ENCODE results near the gene AKR1B1. TPM values are rescaled to one million over a fixed set of nuclear protein-coding genes. Genes with fewer than 3 reads are reported as not detected.
"Not testable (repeated sequence)": the region's sequence is repeated elsewhere in the genome, so short reads cannot be mapped to it uniquely, and the experiment has no call there.

Gene AKR1B1
- 78.2 TPM for total RNA-seq

DNA sequence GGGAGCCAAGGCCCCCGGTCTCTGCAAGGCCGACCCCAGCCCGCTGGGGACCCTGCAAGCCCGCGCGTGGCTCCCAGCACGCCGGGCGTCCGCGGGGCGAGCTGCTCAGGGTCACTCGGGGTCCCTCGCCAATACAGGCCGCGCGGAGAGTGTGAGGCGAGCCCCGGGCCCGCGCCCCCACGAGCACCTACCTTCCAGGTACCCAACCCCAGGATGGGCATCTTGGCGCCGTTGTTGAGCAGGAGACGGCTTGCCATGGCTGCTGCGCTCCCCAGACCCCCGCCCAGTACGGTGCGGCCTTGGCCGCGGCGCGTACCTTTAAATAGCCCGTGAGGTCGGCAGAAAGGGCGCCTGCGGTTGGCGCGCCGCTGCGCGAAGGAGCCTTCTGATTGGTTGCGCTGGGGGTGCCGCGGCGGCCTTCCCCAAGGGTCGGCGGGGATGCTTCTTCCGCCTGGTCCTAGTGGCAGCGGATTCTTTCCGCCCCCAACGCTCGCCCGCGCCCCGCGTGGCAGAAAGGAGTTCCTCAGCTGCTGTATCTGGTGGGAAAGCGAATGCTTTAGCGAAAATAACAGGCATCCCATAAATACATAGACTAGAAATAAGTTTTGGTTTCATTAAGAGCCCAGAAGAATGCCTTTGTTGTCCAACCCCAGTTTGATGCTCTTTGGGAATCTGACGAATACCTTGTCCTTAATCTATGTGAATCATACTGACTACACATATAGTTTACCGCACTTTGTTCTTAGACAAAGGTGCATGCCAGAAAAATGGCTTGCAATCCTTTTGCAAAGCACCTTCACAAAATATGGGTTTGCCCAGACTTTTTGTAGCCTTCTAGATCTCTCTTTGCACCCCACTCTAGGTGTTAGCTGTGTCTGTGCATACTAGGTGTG is at the start of gene AKR1B1:
Gene AKR1B1 (minus strand): TSS at position 295 of the 893 bp plus-strand sequence. CDS start 38 bp downstream, at position 257.
- DNase-seq, result peak; percentile 96

DNA sequence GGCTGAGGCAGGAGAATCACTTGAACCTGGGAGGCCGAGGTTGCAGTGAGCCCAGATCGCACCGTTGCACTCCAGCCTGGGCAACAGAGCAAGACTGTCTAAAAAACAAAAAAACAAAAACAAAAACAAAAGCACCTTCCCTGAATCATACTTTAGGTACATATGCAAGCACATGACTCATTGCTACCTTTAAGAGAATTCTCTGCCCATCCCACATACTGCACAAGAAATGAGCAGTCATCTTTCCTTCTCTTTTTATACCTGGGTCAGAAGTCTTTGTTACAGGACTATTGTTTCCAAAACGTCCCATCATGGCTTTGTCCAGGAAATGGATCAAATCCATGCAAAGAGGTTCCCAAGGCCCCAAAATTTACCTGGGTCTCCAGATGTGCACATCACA is 47.0 kb upstream of the AKR1B1 start:
- no peak for DNase-seq

GRCh38 chr7:134504660-134505164 is 45.8 kb upstream of the AKR1B1 start:
- DNase-seq, result peak; percentile 16

- DNase-seq, result no peak
Measured at GRCh38 chr7:134502463-134503371, 43.8 kb upstream of the AKR1B1 start.

DNA sequence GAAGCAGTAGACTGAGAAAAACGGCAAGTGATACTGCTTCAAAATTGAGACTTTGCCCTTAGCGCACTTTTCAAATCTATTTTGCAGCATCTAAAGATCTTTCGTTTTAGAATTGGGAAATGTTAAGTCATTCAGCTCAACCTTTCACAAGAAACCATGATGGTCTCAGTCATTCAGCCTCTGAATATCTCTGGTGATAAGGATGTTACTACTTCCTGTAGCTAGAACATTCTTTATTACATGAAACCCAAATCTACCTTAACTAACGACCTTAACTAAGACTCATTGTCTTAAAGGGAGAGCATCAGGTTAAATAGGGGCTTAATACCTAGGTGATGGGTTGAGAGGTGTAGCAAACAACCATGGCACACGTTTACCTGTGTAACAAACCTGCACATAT is 42.1 kb upstream of the AKR1B1 start:
- DNase-seq, result no peak

DNA sequence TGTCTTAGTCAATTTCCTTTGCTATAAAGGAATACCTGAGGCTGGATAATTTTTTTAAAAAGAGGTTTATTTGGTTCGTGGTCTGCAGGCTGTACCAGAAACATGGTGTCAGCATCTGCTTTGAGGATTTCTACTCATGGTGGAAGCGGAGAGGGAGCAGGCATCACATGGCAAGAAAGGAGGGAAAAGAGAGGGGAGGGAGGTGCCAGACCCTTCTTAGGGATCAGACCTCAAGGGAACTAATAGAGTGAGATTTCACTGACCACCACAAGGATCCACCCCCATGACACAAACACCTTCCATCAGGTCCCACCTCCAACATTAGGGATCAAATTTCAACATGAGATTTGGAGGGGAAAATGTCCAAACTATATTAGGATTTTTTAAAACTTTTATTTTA is 41.5 kb upstream of the AKR1B1 start:
- DNase-seq, result no peak

GRCh38 chr7:134495546-134495945 is 36.6 kb upstream of the AKR1B1 start:
- no peak for DNase-seq

DNA sequence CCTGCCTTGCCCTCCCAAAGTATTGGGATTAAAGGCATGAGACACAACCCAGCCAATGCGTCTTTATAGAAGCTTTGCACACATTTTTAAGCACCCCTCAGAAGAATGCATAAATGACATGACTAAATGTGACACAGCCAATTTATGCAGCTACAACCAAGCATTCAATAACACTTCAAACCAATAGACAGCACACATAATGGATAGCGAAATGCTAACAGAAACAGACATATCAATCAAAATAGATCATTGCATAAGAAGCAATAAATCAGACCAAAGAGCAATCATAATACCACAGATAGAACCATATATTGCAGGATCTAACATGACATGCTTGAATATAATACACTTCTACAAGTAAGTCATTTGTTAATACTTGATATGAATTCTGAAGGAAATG is 34.2 kb upstream of the AKR1B1 start:
- no peak for DNase-seq

DNA sequence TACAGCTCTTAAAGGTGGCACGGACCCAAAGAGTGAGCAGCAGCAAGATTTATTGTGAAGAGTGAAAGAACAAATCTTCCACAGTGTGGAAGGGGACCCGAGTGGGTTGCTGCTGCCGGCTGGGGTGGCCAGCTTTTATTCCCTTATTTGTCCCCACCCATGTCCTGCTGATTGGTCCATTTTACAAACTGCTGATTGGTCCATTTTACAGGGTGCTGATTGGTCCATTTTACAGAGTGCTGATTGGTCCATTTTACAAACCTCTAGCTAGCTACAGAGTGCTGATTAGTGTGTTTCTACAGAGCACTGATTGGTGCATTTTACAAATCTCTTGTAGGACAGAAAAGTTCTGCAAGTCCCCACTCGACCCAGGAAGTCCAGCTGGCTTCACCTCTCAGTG is 28.8 kb upstream of the AKR1B1 start:
- not testable (repeated sequence) for DNase-seq

- no peak for DNase-seq
Measured at GRCh38 chr7:134485203-134485602, 26.3 kb upstream of the AKR1B1 start.

GRCh38 chr7:134483296-134483695 is 24.4 kb upstream of the AKR1B1 start:
- DNase-seq, result no peak

GRCh38 chr7:134482858-134483257 is 24.0 kb upstream of the AKR1B1 start:
- no peak for DNase-seq

GRCh38 chr7:134481167-134481566 is 22.3 kb upstream of the AKR1B1 start:
- no peak for DNase-seq

DNA sequence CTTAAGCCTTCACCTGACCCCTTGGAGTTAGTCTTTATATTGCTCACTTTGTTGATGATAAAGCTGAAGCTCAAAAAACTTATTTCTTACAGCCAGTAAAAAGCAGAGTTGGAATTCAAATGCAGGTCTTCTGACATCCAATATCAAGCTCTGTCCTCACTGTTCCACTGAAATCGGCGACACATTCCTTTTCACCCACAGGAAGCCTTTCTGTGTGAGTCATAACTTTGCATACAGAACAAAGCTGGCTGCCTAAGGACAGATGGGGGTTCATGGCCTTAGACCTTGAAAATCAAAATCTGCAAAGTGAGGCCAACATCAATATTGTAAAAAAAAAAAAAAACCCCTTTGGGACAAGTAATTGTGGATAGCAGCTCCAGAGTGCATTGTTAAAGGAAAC is 21.8 kb upstream of the AKR1B1 start:
- DNase-seq, result peak; percentile 10

DNA sequence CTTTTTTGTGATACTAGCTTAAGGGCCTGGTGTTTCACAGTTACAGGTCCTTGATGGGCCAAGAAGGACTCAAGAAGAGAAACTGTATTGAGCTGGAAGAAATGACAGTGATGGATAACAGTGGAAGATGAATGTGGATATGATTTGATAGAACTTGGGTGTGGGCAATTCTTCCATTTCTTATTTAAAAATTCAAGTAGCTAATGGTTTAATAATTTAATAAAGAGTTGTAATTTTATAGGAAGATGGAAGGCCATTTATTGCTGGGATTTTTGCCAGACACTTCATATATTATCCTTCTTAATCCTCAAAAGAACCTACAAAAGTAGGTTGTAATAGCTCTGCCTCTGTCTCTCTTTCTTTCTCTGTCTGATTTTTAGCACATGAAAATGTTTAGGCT is 21.3 kb upstream of the AKR1B1 start:
- DNase-seq, result no peak

- no peak for DNase-seq
Measured at GRCh38 chr7:134478707-134479106, 19.8 kb upstream of the AKR1B1 start.

GRCh38 chr7:134477954-134478353 is 19.1 kb upstream of the AKR1B1 start:
- no peak for DNase-seq

GRCh38 chr7:134476044-134476443 is 17.1 kb upstream of the AKR1B1 start:
- DNase-seq, result no peak

DNA sequence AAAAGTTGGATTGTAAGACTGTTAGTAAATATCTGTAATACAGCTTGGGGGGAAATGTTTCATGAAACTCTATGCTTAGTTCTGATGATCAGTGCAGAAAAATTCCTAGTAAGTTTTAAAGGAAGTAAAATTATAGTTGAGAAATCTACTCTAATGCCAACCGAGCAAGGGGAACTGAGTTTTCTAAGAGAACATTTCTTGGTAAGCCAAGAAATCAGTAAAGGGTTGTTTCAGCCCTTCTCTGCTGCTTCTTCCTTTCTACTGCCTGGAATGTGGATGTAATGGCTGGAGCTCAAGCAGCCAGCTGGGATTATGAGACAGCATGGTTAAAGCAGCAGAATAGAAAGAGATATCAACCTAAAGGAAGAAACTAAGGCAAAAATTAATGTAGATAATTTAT is 15.9 kb upstream of the AKR1B1 start:
- no peak for DNase-seq

GRCh38 chr7:134473861-134474291 is 15.0 kb upstream of the AKR1B1 start:
- DNase-seq, result no peak

GRCh38 chr7:134472572-134473244 is 13.8 kb upstream of the AKR1B1 start:
- DNase-seq, result no peak

GRCh38 chr7:134470864-134471263 is 12.0 kb upstream of the AKR1B1 start:
- no peak for DNase-seq
